Peyer's patch (tissue), 4 donors: ENCODE data around the gene TUBGCP3. TPM values are rescaled to one million over a fixed set of nuclear protein-coding genes. Genes with fewer than 3 reads are reported as not detected.

Experiments used
- DNase-seq, 3 donors: peaks; one replicate each; pipeline ENCODE4 v3.0.0-alpha.2; 2017 to 2019
- H3K27ac ChIP-seq, 4 donors: fragments of 200-600 bp; sonication (generic); one replicate each; pipeline ENCODE4 v1.5.1; 2016 to 2019
- H3K27me3 ChIP-seq, 2 donors: fragments of 200-600 bp; sonication (generic); one replicate each; pipeline ENCODE4 v1.5.1; 2019
- H3K36me3 ChIP-seq, 3 donors: fragments of 200-600 bp; sonication (generic); one replicate each; pipeline ENCODE4 v1.5.1; 2016 to 2019
- H3K4me1 ChIP-seq, 4 donors: fragments of 200-600 bp; sonication (generic); one replicate each; pipeline ENCODE4 v1.5.1; 2016 to 2019
- H3K4me3 ChIP-seq, 4 donors: fragments of 200-600 bp; sonication (generic); 1 replicate in 3 of 4; 2 replicates in 1 of 4; pipeline ENCODE4 v1.5.1; 2016 to 2019; ENCODE audit warnings: mild to moderate bottlenecking in 1 of 4
- H3K9me3 ChIP-seq, 4 donors: fragments of 200-600 bp; sonication (generic); one replicate each; pipeline ENCODE4 v1.5.1; 2016 to 2019; ENCODE audit warnings: mild to moderate bottlenecking in 1 of 4
- POLR2A ChIP-seq, 2 donors: fragments of 450-650 bp; IDR thresholded peaks; one replicate each; pipeline ENCODE4 v1.5.1; 2017; ENCODE audit warnings: antibody characterized with exemption in 2 of 2, mild to moderate bottlenecking in 2 of 2, moderate library complexity in 2 of 2
- total RNA-seq, 4 donors: library from RNA; depleted of rRNA; stranded (reverse); fragments of >200 nt; gene quantifications; one replicate each; pipeline ENCODE4 v1.1.0, GENCODE V29; 2016
- TF ChIP-seq, protein P1 (sequence below), 6 experiments: fragments of 450-650 bp in 4 of 6; fragments of 200-600 bp in 2 of 6; sonication (generic) in 1 of 6; IDR thresholded peaks; one replicate each; pipeline ENCODE4 v1.5.1; 2017 to 2019; ENCODE audit warnings: antibody characterized with exemption in 6 of 6, mild to moderate bottlenecking in 3 of 6, moderate library complexity in 1 of 6

TUBGCP3 gene
- total RNA-seq, 4 donors from 2014 or later, result 32.2 to 75.9 (median 43.6) TPM

DNA sequence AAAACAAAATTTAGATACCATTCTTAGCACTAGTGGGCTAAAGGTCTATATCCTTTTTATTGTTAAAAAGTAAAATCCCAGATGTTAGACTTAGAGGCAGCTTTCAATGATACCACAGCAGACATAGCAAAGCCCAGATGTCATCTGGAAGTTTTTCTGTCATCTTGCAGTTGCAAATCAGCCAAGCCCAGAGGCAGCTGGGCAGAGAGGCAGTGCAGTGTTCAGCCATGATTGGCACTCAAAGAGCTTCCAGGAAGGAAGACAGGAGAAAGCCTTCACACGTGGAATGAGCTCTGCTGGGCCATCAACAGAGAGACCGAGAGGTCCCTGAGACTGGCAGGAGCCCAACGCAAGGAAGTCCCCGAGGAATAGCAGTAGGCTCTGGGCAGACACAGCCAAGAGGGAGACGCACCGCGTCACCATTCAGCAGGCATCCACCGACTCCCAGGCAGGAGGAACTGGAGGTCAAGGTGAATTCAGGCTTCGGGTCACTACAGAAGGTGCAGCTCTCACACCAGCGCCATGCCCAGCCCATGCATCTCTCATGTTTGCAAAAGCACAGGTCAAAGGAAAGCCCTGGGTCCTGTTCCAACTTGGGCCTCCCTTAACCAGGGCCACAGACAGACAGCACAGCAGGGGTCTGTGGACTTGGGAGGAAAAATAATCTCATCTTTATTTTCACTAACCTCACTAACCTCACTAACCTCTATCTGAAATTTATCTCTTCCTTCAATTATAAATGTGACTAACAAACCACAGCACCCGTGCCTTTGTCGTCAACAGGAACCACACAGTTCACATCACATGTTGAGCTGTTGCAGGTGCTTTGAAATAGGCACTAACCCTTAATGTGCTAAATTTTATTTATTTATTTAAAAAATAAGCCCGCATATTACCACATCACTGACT is 54.9 kb downstream of the TUBGCP3 start:
- H3K4me1 ChIP-seq, result no peaks in the 10 kb centered on the region
- no peak for TF ChIP-seq POLR2A (IDR thresholded peaks at IDR 0.05)
- TF ChIP-seq, protein P1, sequence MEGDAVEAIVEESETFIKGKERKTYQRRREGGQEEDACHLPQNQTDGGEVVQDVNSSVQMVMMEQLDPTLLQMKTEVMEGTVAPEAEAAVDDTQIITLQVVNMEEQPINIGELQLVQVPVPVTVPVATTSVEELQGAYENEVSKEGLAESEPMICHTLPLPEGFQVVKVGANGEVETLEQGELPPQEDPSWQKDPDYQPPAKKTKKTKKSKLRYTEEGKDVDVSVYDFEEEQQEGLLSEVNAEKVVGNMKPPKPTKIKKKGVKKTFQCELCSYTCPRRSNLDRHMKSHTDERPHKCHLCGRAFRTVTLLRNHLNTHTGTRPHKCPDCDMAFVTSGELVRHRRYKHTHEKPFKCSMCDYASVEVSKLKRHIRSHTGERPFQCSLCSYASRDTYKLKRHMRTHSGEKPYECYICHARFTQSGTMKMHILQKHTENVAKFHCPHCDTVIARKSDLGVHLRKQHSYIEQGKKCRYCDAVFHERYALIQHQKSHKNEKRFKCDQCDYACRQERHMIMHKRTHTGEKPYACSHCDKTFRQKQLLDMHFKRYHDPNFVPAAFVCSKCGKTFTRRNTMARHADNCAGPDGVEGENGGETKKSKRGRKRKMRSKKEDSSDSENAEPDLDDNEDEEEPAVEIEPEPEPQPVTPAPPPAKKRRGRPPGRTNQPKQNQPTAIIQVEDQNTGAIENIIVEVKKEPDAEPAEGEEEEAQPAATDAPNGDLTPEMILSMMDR (IDR thresholded peaks at IDR 0.05), result no peak
- no peak overlapping the region for H3K27ac ChIP-seq
- no peak for DNase-seq
- H3K27me3 ChIP-seq, result no peaks in the 10 kb centered on the region
- H3K9me3 ChIP-seq, result no peaks in the 10 kb centered on the region
- H3K36me3 ChIP-seq, result no peaks in the 10 kb centered on the region
- H3K4me3 ChIP-seq, result no peak overlapping the region

DNA sequence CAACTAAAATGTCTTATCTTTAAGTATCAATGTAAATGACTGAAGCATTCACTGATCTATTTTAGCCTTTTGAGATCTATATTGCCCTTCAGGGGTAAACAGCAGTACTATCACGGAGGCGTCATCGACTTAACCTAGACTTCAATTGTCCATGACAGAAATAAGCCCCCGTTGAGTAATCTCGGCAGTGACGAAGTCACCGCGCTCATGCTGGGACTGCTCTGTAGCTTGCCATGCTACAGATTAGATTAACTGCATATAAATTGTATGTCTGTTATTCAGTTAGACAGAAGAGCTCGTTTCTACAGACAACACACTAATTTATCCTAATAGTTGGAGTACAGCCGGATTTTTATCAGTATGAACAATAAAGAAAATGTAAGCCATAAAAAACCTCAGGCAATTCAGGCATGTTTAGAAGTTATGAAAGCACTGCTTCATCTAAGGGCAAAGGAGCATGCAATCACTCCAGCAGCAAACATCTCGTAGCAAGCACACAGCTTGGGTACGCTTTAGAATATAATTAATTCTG is 56.6 kb downstream of the TUBGCP3 start:
- Histone ChIP-seq H3K4me1 (no peaks in the 10 kb centered on the region), H3K27me3 (no peaks in the 10 kb centered on the region), H3K4me3 (no peak overlapping the region), H3K9me3 (no peaks in the 10 kb centered on the region), H3K36me3 (no peaks in the 10 kb centered on the region), H3K27ac (no peak overlapping the region)
- TF ChIP-seq POLR2A (IDR thresholded peaks at IDR 0.05), result no peak
- TF ChIP-seq, protein P1 (IDR thresholded peaks at IDR 0.05), result no peak
- no peak for DNase-seq

DNA sequence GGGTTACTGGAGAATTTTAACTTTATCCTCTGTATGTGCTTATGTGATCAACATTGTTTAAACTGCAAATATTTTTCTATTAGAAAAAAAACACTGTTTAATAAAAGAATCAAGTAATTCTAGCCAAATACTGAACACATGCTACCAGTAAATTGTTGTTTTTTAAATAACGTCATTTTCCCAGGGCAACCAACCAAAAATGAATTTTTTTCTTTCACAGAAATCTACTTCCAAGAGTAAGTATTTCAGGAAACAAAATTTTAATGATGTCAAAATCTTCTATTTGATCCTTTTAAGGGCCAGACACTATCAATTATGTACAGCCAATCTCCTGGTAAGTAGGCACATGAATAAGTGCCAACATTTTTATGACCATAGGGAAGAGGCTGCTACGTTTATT is 57.1 kb downstream of the TUBGCP3 start:
- Histone ChIP-seq H3K4me3 (no peak overlapping the region), H3K9me3 (no peaks in the 10 kb centered on the region), H3K27ac (no peak overlapping the region), H3K4me1 (no peaks in the 10 kb centered on the region), H3K36me3 (no peaks in the 10 kb centered on the region), H3K27me3 (no peaks in the 10 kb centered on the region)
- TF ChIP-seq POLR2A (IDR thresholded peaks at IDR 0.05), result no peak
- TF ChIP-seq, protein P1 (IDR thresholded peaks at IDR 0.05), result no peak
- DNase-seq, result no peak

DNA sequence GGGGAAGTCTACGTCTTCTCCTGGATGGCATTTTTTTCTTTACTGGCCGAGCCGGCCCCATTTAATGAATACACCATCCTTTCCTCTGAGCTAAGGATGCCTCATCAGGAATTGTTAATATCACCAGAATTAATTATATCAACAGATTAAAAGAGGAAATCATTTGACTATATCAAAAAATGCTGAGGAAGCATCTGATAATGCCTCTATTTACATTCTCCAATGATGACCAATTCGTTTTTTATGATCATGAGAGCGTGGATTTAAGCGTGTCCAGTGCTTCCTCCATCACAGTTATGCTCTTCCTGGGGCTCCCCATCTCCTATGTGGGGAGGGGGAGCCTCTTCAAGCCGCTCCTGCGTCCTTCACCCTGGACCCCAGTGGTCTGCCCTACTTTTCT is 58.7 kb downstream of the TUBGCP3 start:
- H3K27me3 ChIP-seq, result no peaks in the 10 kb centered on the region
- no peaks in the 10 kb centered on the region for H3K4me1 ChIP-seq
- no peaks in the 10 kb centered on the region for H3K9me3 ChIP-seq
- peaks cover 0 to 4% (median 0%) of the 10 kb centered on the region in 3 donors for H3K36me3 ChIP-seq
- no peak overlapping the region for H3K4me3 ChIP-seq
- DNase-seq, result no peak
- H3K27ac ChIP-seq, result no peak overlapping the region
- TF ChIP-seq, protein P1 (IDR thresholded peaks at IDR 0.05), result no peak
- TF ChIP-seq POLR2A (IDR thresholded peaks at IDR 0.05), result no peak

DNA sequence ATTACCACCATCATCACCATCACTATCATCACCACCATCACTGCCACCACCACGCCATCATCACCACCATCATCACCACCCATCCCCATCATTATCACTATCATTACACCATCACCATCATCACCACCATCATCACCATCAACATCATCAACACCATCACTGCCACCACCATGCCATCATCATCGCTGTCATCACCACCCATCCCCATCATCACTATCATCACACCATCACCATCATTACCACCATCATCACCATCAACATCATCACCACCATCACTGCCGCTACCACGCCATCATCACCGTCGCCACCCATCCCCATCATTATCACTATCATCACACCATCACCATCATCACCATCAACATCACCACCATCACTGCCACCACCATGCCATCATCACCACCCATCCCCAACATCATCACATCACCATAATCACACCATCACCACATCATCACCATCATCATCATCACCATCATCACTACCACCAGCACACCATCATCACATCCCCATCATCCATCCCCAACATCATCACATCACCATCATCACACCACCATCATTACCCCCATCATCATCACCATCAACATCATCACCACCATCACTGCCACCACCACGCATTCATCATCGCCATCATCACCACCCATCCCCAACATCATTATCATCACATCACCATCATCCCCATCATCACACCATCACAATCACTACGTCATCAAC is 61.7 kb downstream of the TUBGCP3 start:
- no peak for TF ChIP-seq POLR2A (IDR thresholded peaks at IDR 0.05)
- TF ChIP-seq, protein P1 (IDR thresholded peaks at IDR 0.05), result no peak
- no peak for DNase-seq
- H3K27me3 ChIP-seq, result no peaks in the 10 kb centered on the region
- no peak overlapping the region for H3K4me3 ChIP-seq
- H3K9me3 ChIP-seq, result no peaks in the 10 kb centered on the region
- H3K36me3 ChIP-seq, result peaks cover 0 to 25% (median 0%) of the 10 kb centered on the region in 3 donors
- H3K27ac ChIP-seq, result no peak overlapping the region
- H3K4me1 ChIP-seq, result no peaks in the 10 kb centered on the region
